H1 (cell line): ENCODE results near the gene C15orf62. TPM values are rescaled to one million over a fixed set of nuclear protein-coding genes. Genes with fewer than 3 reads are reported as not detected.
A peak's percentile ranks its signal among the peaks of the same experiment; 100 is the strongest.

ENCODE experiments used
- CTCF ChIA-PET: fragments of 300-600 bp; sonication (Branson Sonifier 250); formaldehyde crosslinking; loops from one replicate; lab custom pipeline; 2021; ENCODE audit not compliant: partially characterized antibody; lab: Charles Lee
- POLR2A ChIA-PET: fragments of 300-600 bp; sonication (Branson Sonifier 250); formaldehyde crosslinking; loops from one replicate; lab custom pipeline; 2021; ENCODE audit warnings: inconsistent platforms; ENCODE audit not compliant: partially characterized antibody; lab: Charles Lee
- DNase-seq, 2 experiments: peaks; one replicate each; pipeline versions ENCODE4 v3.0.0 to v3.0.0-alpha.2; 2010 to 2022; ENCODE audit warnings: low spot score in 2 of 2, low read depth in 1 of 2, mixed read lengths in 1 of 2
- FAIRE-seq: peaks from 2 replicates; lab custom pipeline; 2011; peaks lifted over from hg19 to GRCh38; lab: Jason Lieb, UNC
- H2AFZ ChIP-seq: 2 replicates; pipeline ENCODE4 v1.8.1; 2012; ENCODE audit warnings: low read length, inconsistent platforms
- H2AK5ac ChIP-seq: 2 replicates; pipeline ENCODE4 v1.6.1; 2013; ENCODE audit warnings: low read depth, low read length
- H2BK120ac ChIP-seq: replicated peaks from 2 replicates; pipeline ENCODE3; 2013; ENCODE audit warnings: low read depth, low read length, inconsistent platforms
- H2BK12ac ChIP-seq: 2 replicates; pipeline ENCODE4 v1.6.1; 2013; ENCODE audit warnings: low read depth, low read length
- H2BK15ac ChIP-seq: 2 replicates; pipeline ENCODE4 v1.6.1; 2013; ENCODE audit warnings: low read length
- H2BK20ac ChIP-seq: 2 replicates; pipeline ENCODE4 v1.6.1; 2013; ENCODE audit warnings: low read length
- H2BK5ac ChIP-seq: 2 replicates; pipeline ENCODE4 v1.6.1; 2013; ENCODE audit warnings: low read depth, low read length
- H3K14ac ChIP-seq: 2 replicates; pipeline ENCODE4 v1.6.1; 2013; ENCODE audit warnings: inconsistent platforms; ENCODE audit not compliant: insufficient read length
- H3K18ac ChIP-seq: 2 replicates; pipeline ENCODE4 v1.6.1; 2013; ENCODE audit warnings: low read length; ENCODE audit errors: extremely low read depth
- H3K23ac ChIP-seq: 2 replicates; pipeline ENCODE4 v1.6.1; 2013; ENCODE audit warnings: inconsistent platforms; ENCODE audit not compliant: insufficient read length
- H3K23me2 ChIP-seq: 2 replicates; pipeline ENCODE4 v1.6.1; 2013; ENCODE audit warnings: low read depth, low read length
- H3K27ac ChIP-seq: 2 replicates; pipeline ENCODE4 v1.6.1; 2011; ENCODE audit warnings: low read depth, low read length, inconsistent platforms
- H3K27me3 ChIP-seq, 4 experiments: replicated peaks in 1 of 4; 1 replicate in 1 of 4; 2 replicates in 3 of 4; pipeline versions ENCODE4 v1.6.1 to v1.8.1; 2011 to 2013; ENCODE audit warnings: low read length in 3 of 4, mild to moderate bottlenecking in 3 of 4, inconsistent platforms in 2 of 4, mixed read lengths in 2 of 4, moderate library complexity in 1 of 4; ENCODE audit not compliant: control insufficient read depth in 3 of 4, insufficient read depth in 3 of 4; ENCODE audit errors: extremely low read depth in 1 of 4
- H3K36me3 ChIP-seq, 4 experiments: 2 replicates each; pipeline versions ENCODE4 v1.6.1 to v1.8.1; 2011 to 2013; ENCODE audit warnings: mild to moderate bottlenecking in 4 of 4, low read length in 3 of 4, moderate library complexity in 2 of 4, control low read depth in 1 of 4, inconsistent platforms in 1 of 4; ENCODE audit not compliant: insufficient read depth in 4 of 4, control insufficient read depth in 2 of 4
- H3K4ac ChIP-seq: replicated peaks from 2 replicates; pipeline ENCODE3; 2013; ENCODE audit warnings: low read length, low read depth, mixed read lengths, inconsistent platforms; ENCODE audit not compliant: insufficient read length
- H3K4me1 ChIP-seq, 4 experiments: replicated peaks in 1 of 4; 1 replicate in 1 of 4; 2 replicates in 3 of 4; pipeline versions ENCODE4 v1.6.1 to v1.8.1; 2011 to 2013; ENCODE audit warnings: low read length in 3 of 4, inconsistent platforms in 2 of 4, mixed read lengths in 1 of 4; ENCODE audit not compliant: insufficient read depth in 4 of 4, control insufficient read depth in 3 of 4
- H3K4me2 ChIP-seq, 2 experiments: 2 replicates each; pipeline versions ENCODE4 v1.6.1 to v1.8.1; 2011 to 2013; ENCODE audit warnings: low read depth in 2 of 2, low read length in 2 of 2, control low read depth in 1 of 2, inconsistent platforms in 1 of 2, mild to moderate bottlenecking in 1 of 2; ENCODE audit not compliant: insufficient read depth in 1 of 2
- H3K4me3 ChIP-seq, 4 experiments: fragments of 200-600, 300-600 bp in 1 of 4; sonication (generic), shearing (Covaris generic), sonication (Bioruptor Twin) in 1 of 4; 2 replicates each; pipeline versions ENCODE4 v1.5.1 to v1.8.1; 2011 to 2016; ENCODE audit warnings: low read length in 4 of 4, low read depth in 3 of 4, control low read depth in 2 of 4, inconsistent platforms in 2 of 4, mild to moderate bottlenecking in 2 of 4, mixed read lengths in 1 of 4, moderate library complexity in 1 of 4; ENCODE audit not compliant: insufficient read depth in 2 of 4; ENCODE audit errors: extremely low read depth in 1 of 4
- H3K56ac ChIP-seq: replicated peaks from 2 replicates; pipeline ENCODE3; 2013; ENCODE audit warnings: low read depth, mild to moderate bottlenecking, mixed read lengths, low read length, inconsistent platforms; ENCODE audit not compliant: insufficient read length
- H3K79me1 ChIP-seq: 2 replicates; pipeline ENCODE4 v1.6.1; 2013; ENCODE audit warnings: low read depth, low read length, control low read depth
- H3K79me2 ChIP-seq, 2 experiments: 2 replicates each; pipeline versions ENCODE4 v1.6.1 to v1.8.1; 2012 to 2013; ENCODE audit warnings: low read length in 2 of 2, mild to moderate bottlenecking in 2 of 2, inconsistent platforms in 1 of 2; ENCODE audit not compliant: insufficient read depth in 2 of 2, control insufficient read depth in 1 of 2
- H3K9ac ChIP-seq, 4 experiments: replicated peaks in 1 of 4; 1 replicate in 1 of 4; 2 replicates in 3 of 4; pipeline versions ENCODE4 v1.6.1 to v1.8.1; 2011 to 2013; ENCODE audit warnings: low read depth in 3 of 4, low read length in 3 of 4, control low read depth in 2 of 4, mild to moderate bottlenecking in 2 of 4, moderate library complexity in 2 of 4, inconsistent platforms in 1 of 4; ENCODE audit errors: extremely low read depth in 1 of 4
- H3K9me3 ChIP-seq, 2 experiments: 2 replicates each; pipeline versions ENCODE4 v1.6.1 to v1.8.1; 2012 to 2013; ENCODE audit warnings: mild to moderate bottlenecking in 2 of 2, moderate library complexity in 2 of 2, control low read depth in 1 of 2, inconsistent platforms in 1 of 2, low read depth in 1 of 2, low read length in 1 of 2, mixed read lengths in 1 of 2; ENCODE audit not compliant: insufficient read depth in 2 of 2
- H4K20me1 ChIP-seq, 2 experiments: replicated peaks in 1 of 2; 2 replicates each; pipeline versions ENCODE3 to v1.8.1; 2011 to 2013; ENCODE audit warnings: inconsistent platforms in 2 of 2, low read length in 2 of 2, mild to moderate bottlenecking in 1 of 2; ENCODE audit not compliant: insufficient read depth in 2 of 2, control insufficient read depth in 1 of 2
- H4K5ac ChIP-seq: 2 replicates; pipeline ENCODE4 v1.6.1; 2013; ENCODE audit warnings: low read length, low read depth, mixed read lengths, inconsistent platforms; ENCODE audit not compliant: insufficient read length
- H4K8ac ChIP-seq: 2 replicates; pipeline ENCODE4 v1.8.0; 2013; ENCODE audit warnings: mild to moderate bottlenecking, moderate library complexity, low read length, inconsistent platforms; ENCODE audit not compliant: insufficient read depth; ENCODE audit errors: extremely low read depth
- H4K91ac ChIP-seq: replicated peaks from 2 replicates; pipeline ENCODE3; 2013; ENCODE audit warnings: low read length, mixed read lengths, inconsistent platforms; ENCODE audit not compliant: insufficient read length
- ASH2L ChIP-seq: fragments of 200-600, 300-600 bp; sonication (generic); IDR thresholded peaks from one replicate; pipeline ENCODE4 v1.7.1; 2017; ENCODE audit warnings: low read length
- BRCA1 ChIP-seq: IDR thresholded peaks from 2 replicates; pipeline ENCODE4 v1.6.1; 2012; ENCODE audit warnings: low read depth, low read length, improper control_type of control experiment
- CEBPB ChIP-seq: IDR thresholded peaks from 2 replicates; pipeline ENCODE4 v1.6.1; 2012; ENCODE audit warnings: low read depth, low read length
- CHD2 ChIP-seq: IDR thresholded peaks from 2 replicates; pipeline ENCODE4 v1.6.1; 2012; ENCODE audit warnings: low read length, improper control_type of control experiment
- EP300 ChIP-seq, 2 experiments: IDR thresholded peaks; 1 replicate in 1 of 2; 2 replicates in 1 of 2; pipeline ENCODE4 v1.6.1; 2011 to 2012; ENCODE audit warnings: low read depth in 2 of 2, low read length in 2 of 2, mild to moderate bottlenecking in 2 of 2, borderline replicate concordance in 1 of 2, inconsistent platforms in 1 of 2, moderate library complexity in 1 of 2
- GTF2F1 ChIP-seq: IDR thresholded peaks from 2 replicates; pipeline ENCODE4 v1.6.1; 2012; ENCODE audit warnings: low read depth, low read length, improper control_type of control experiment, borderline replicate concordance
- HDAC2 ChIP-seq, 2 experiments: fragments of 300-600 bp in 1 of 2; sonication (generic) in 1 of 2; IDR thresholded peaks; 2 replicates each; pipeline ENCODE4 v1.6.1; 2011 to 2012; ENCODE audit warnings: low read depth in 2 of 2, low read length in 2 of 2, mild to moderate bottlenecking in 2 of 2, moderate library complexity in 2 of 2, borderline replicate concordance in 1 of 2, inconsistent platforms in 1 of 2
- JUN ChIP-seq: IDR thresholded peaks from 2 replicates; pipeline ENCODE4 v1.6.1; 2011; ENCODE audit warnings: low read depth, mild to moderate bottlenecking, improper control_type of control experiment, low read length
- KDM4A ChIP-seq: IDR thresholded peaks from one replicate; pipeline ENCODE4 v1.7.1; 2012; ENCODE audit warnings: low read depth, mild to moderate bottlenecking, moderate library complexity, low read length, inconsistent platforms; ENCODE audit not compliant: severe bottlenecking
- NANOG ChIP-seq: IDR thresholded peaks from 2 replicates; pipeline ENCODE4 v1.6.1; 2011; ENCODE audit warnings: low read length, low read depth, mild to moderate bottlenecking, inconsistent platforms; ENCODE audit not compliant: insufficient read depth, poor library complexity, severe bottlenecking
- NRF1 ChIP-seq: IDR thresholded peaks from 2 replicates; pipeline ENCODE4 v1.6.1; 2011; ENCODE audit warnings: mild to moderate bottlenecking, low read depth, low read length, improper control_type of control experiment
- POLR2AphosphoS5 ChIP-seq: IDR thresholded peaks from 2 replicates; pipeline ENCODE4 v1.6.1; 2011; ENCODE audit warnings: low read depth, low read length
- RXRA ChIP-seq: IDR thresholded peaks from 2 replicates; pipeline ENCODE4 v1.6.1; 2011; ENCODE audit warnings: low read depth, mild to moderate bottlenecking, low read length, moderate library complexity; ENCODE audit not compliant: insufficient read depth
- WGBS, 2 experiments: shearing (Covaris generic) in 1 of 2; methylation state at CpG; one replicate each; pipeline versions ENCODE4 v1.1.6 to v1.1.7; 2013 to 2015; ENCODE audit warnings: low lambda C conversion rate in 2 of 2, mixed read lengths in 2 of 2, inconsistent platforms in 1 of 2, low coverage in 1 of 2, missing lambda C conversion rate in 1 of 2; ENCODE audit not compliant: insufficient replicate concordance in 2 of 2, insufficient coverage in 1 of 2, insufficient read length in 1 of 2; ENCODE audit errors: extremely low coverage in 1 of 2, missing lambda C conversion rate in 1 of 2; 5-methylcytosine and 5-hydroxymethylcytosine counted together
- polyA plus RNA-seq, 7 experiments: library from polyadenylated mRNA; depleted of rRNA in 3 of 7; stranded (reverse) in 5 of 7; unstranded in 2 of 7; fragments of >200 nt in 5 of 7; fragments of 200-250 nt in 2 of 7; gene quantifications; 1 replicate in 5 of 7; 2 replicates in 1 of 7; 4 replicates in 1 of 7; pipeline versions ENCODE4 v1.2.1 to v1.2.3, GENCODE V29; 2011 to 2013; ENCODE audit warnings: missing spikeins in 2 of 7, mixed read lengths in 2 of 7
- total RNA-seq: library from RNA; stranded (reverse); fragmentation: NEBNext Ultra II Directional; extraction: Animal tissue kit (Norgen Biotek cat#: 25700); gene quantifications from 2 replicates; pipeline ENCODE4 v1.2.1, GENCODE V29; 2021

Gene C15orf62
- total and polyA plus RNA-seq, 2 of the 8 experiments (the other 6 are each of a cell fraction or from before 2014, with no cell fraction given) = 0.06 to 0.56 TPM

GRCh38 chr15:40799523-40799922, 29.7 kb downstream of the C15orf62 start:
- H3K4me2 ChIP-seq = peak overlapping the region in 1 of 2 experiments; percentile 7; a peak in 1 of 4 replicates
- TF ChIP-seq RXRA (no peak), CHD2 (no peak), EP300 (IDR thresholded peaks at IDR 0.05; ENCODE audit: borderline replicate concordance in 1 of 2, low read depth in 2 of 2, low read length in 2 of 2) (no peak), NANOG (no peak), ASH2L (no peak), HDAC2 (IDR thresholded peaks at IDR 0.05; ENCODE audit: borderline replicate concordance in 1 of 2, low read depth in 2 of 2, low read length in 2 of 2) (no peak), NRF1 (no peak), JUN (no peak), KDM4A (no peak), POLR2AphosphoS5 (no peak), GTF2F1 (no peak), BRCA1 (no peak), CEBPB (no peak)

More at GRCh38 chr15:40799523-40799922, 29.7 kb downstream of the C15orf62 start:
- ChIA-PET CTCF (interaction anchor here (0.7 to 1.6 kb wide), 3 partner anchors 11 to 93 kb away, joined by 3 to 4 read pairs (median 4); no protein-coding TSS in a partner anchor), POLR2A (no interaction called here)
- H2BK15ac ChIP-seq = no peak overlapping the region
- H3K14ac ChIP-seq = no peak overlapping the region
- H3K9me3 ChIP-seq = no peaks in the 10 kb centered on the region
- no peak overlapping the region for H2BK5ac ChIP-seq
- no peak overlapping the region for H2BK20ac ChIP-seq
- no peak overlapping the region for H2AFZ ChIP-seq
- peaks cover 2 to 11% (median 9%) of the 10 kb centered on the region in 4 experiments; a peak in 5 of 7 replicates for H3K4me1 ChIP-seq
- no peaks in the 10 kb centered on the region for H4K20me1 ChIP-seq
- WGBS, 2 experiments = 88% methylated on average over 3 of the region's 3 CpGs; no CpG with 5 or more reads in 1 of the 2 experiments
- no peak overlapping the region for H3K4me3 ChIP-seq
- H3K9ac ChIP-seq = no peak overlapping the region
- H3K36me3 ChIP-seq = no peaks in the 10 kb centered on the region
- no peak overlapping the region for H3K23ac ChIP-seq
- H3K4ac ChIP-seq = peak overlapping the region; percentile 74
- no peaks in the 10 kb centered on the region for H3K27me3 ChIP-seq
- FAIRE-seq (no peak), DNase-seq (no peak)
- no peak overlapping the region for H2BK12ac ChIP-seq
- H3K27ac ChIP-seq = no peak overlapping the region
- no peak overlapping the region for H2AK5ac ChIP-seq
- H4K91ac ChIP-seq = no peak overlapping the region
- peak overlapping the region; percentile 39 for H3K56ac ChIP-seq
- peaks cover 1% of the 10 kb centered on the region; the same call in 1 of the 2 replicates for H3K23me2 ChIP-seq
- no peak overlapping the region for H4K8ac ChIP-seq
- H3K18ac ChIP-seq = no peak overlapping the region
- H3K79me2 ChIP-seq = peaks cover 0 to 6% of the 10 kb centered on the region in 2 experiments; a peak in 2 of 4 replicates
- H2BK120ac ChIP-seq = no peak overlapping the region
- H4K5ac ChIP-seq = no peak overlapping the region
- H3K79me1 ChIP-seq = no peaks in the 10 kb centered on the region; the same call in 1 of the 2 replicates
